Mesenteric fat pad (tissue), 1 donor: ENCODE results near the gene NPHP4. TPM values are rescaled to one million over a fixed set of nuclear protein-coding genes. Genes with fewer than 3 reads are reported as not detected.

ENCODE experiments used
- DNase-seq: peaks from one replicate; pipeline ENCODE4 v3.0.0-alpha.2; 2020; ENCODE audit warnings: low spot score
- total RNA-seq: library from RNA; stranded (reverse); fragmentation: NEBNext Ultra II Directional; extraction: Animal tissue kit (Norgen Biotek cat#: 25700); gene quantifications from one replicate; pipeline ENCODE4 v1.2.1, GENCODE V29; 2021
- donor health status: DM: yes; HTN: yes; CAD: no.

NPHP4 gene
- total RNA-seq, 1 donor from 2014 or later, result 37.6 TPM

DNA sequence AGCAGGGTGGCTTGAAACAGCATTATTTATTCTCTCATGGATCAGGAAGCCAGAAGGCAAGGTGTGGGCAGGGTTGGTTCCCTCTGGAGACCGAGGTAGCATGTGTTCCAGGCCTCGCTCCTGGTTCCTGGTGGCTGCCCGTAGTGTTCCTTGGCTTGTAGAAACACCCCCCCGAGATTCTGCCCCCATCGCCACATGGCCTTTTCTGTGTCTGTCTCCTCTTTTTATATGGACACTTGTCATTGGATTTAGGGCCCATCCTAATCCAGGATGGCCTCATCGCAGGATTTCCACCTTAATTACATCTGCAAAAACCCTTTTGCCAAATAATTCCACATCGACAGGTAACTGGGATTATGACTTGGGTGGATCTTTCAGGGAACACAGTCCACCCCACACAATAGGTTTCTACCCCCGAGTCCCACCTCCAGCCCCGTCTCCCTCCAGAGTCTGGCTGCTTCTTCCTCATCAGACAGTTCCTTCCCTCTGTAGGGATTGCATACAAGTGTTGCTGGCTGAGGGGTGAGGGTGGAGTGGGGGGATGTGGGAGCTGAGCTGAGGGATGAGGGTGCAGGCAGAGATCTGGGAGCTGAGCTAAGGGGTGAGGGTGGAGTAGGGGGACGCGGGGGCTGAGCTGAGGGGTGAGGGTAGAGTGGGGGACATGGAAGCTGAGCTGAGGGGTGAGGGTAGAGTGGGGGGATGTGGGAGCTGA, 12.3 kb upstream of the NPHP4 start:
- no peak for DNase-seq

DNA sequence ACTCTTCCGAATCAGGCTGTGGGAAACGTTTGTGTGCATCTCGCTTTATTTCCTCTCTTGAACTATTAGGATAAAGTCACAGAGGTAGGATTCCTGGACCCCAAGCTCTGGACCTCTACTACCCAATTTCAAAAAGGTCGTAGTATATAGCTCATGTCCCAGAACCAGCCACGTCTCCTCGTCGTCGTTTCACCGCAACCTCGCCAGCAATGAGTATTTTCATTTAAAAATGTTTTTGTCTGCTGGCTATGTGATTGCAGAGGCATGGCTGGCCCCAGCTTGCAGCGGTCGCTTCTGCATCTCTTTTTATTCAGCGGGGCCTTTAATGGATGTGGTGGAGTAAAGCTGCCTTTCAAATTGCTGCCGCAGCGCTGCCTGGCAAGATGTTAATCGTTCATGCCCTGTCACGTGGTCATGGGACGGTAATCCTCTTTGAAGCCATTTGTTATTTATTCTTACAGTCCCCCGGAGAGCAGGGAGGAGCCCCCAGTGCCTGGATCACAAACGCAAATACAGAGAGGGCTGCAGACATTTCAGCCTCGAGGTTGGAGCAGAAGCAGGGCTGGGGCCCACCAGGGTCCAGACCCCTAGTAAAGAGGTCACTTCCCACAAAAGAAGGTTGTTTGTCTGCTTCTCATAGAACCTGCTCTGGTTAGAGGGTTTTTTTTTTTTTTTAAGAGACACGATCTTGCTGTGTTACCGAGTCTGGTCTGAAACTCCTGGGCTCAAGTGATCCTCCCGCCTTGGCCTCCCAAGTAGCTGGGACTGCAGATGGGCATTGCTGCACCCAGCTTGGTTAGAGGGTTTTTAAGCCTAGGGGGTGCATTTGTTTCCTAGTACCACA, 11.6 kb upstream of the NPHP4 start:
- DNase-seq, result no peak

DNA sequence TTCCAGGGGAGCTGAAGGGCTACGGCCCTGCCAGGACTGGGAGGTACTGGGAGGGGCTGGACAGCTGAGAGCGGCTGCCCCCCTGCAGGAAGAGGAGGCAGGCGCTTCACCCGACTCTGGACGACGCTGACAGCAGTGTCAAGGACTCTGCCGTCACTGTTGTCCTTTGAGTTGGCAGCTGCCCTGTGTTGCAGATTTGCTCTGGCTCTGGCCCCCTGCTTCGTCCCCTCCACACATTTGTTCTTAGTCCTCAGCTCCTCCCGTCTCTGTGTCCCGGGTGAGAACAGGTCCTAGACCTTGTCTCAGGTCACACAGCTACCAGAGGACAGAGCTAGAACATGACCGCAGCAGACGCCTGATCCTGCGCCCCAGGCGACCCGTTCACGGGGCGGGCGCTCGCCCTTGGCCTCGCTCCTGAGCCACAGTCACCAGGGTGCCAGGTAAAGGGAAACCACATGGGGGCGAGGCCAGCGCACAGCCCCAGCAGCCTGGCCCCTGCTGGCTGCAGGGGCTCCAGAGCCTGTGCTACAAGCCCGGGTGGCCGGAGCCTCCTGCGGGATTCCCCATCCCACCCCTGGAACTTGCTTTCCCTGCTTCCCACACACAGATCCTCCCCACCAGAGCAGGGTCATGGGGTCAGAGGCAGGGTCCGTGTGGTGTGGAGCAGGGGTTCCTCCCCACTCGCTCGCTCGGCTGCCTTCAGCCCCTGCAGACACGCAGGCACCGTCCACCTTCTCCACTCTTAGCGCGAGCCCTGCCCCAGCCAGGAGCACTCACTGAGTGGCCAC, 10.7 kb upstream of the NPHP4 start:
- no peak for DNase-seq

DNA sequence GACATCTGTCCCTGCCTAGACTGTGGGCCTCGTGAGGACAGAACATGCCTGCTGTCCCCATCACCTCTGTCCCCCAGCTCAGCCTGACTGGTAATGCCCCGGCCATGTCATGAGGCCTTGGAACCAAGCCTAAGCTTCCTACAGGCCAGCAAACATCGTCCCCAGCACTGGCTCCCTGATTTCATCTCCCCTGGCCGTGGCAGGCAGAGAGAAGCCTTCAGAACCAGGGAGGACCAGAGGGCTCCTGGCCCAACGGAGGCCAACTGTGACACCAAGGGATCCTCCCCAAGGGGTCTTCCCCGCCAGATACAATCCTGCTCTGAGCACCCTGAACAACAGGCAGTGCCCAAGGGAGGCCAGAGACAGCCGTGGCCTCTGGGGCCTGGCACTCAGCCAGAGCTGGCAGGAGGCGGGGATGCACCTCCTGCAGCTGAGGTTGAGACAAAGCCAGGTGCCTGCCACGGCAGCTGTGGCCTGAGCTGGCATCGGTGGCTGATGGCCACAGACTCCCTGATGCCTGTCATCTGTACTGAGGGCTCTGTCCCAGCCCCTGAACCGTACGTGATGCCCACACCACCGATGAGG, 9.9 kb upstream of the NPHP4 start:
- DNase-seq, result no peak

DNA sequence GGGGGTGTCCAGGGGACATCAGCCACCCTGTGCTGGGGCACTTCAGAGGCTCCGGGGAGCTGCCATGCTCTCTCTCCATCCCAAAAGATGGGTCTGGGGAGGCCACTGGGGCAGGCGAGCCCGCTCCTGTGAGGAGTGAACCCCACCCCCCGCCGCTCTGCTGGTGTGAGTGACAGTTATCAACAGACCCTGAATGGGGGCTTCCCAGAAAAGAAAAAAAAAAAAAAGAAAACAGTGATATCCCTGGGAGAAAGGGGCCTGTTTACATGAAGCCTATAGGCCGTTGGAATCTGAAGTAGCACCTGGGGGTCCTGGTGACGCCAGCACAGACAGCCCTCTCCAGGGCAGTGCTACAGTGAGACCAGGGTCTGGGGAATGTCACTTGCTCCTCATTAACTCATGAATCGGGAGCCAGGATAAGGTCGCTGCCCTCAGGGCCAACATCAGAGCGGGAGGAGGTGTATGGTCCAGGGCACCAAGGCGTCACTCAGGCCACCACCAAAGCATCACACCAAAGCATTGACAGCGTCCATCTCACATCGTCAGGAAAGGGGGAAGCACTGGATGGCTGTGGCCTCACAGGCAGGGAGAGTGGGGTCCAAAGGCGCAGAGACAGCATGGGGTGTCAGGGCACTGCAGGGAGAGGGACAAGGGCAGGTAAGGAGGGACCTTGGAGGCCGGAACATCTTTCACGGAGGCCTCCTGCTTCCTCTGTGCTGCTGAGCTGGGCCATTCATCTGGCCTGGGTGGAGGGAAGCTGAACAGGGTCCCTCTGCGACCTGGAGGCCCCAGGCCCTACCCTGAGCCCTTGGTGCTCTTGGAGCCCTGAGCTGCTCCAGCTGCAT, 8.4 kb upstream of the NPHP4 start:
- DNase-seq, result no peak

DNA sequence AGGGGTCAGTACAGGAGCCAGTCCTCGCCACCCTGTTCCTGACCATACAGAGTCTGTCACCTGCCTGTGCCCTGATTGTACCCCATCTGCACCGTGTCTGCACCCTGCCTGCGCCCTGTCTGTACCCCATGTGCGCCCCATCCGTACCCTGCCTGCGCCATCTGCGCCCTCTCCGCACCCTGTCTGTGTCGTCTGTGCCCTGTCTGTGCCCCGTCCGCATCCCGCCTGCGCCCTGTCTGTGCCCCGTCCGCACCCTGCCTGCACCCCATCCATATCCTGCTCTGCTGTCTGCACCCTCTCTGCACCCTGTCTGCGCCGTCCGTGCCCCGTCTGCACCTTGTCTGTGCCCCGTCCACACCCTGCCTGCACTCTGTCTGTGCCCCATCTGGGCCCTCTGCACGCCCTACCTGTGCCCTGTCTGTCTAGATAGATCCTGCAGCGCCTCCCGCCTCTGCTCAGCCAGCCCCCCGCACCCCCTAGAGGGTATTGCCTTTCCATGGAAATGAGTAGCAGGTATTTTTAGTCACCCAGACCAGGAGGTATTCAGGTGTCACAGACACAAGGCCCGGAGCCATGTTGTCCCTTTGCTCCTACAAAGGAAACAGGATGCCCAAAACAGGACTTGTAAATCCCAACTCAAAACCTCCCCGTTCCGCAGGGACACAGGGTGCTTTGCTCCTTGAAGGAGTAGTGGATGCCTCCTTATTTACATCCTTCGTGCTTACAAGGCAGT, 7.7 kb upstream of the NPHP4 start:
- no peak for DNase-seq

DNA sequence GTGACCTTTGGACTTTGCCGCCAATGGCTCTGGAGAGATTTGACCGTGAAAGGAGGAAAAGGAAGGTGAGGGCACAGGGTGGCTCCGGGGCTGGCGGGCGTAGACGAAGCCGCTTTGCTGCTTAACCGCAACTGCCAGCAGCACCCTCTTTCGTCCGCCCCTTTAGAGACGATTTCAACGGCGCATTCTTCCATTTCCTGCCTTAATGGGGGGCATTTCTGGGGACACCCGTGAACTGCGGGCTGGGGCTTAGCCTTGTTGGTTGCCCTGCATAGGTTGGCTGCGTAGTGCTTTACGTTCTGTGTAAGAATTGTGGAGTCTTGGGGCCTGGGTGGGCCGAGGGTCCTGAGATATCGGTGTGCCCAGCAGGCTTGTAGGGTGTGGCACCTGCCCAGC, 6.7 kb upstream of the NPHP4 start:
- no peak for DNase-seq

DNA sequence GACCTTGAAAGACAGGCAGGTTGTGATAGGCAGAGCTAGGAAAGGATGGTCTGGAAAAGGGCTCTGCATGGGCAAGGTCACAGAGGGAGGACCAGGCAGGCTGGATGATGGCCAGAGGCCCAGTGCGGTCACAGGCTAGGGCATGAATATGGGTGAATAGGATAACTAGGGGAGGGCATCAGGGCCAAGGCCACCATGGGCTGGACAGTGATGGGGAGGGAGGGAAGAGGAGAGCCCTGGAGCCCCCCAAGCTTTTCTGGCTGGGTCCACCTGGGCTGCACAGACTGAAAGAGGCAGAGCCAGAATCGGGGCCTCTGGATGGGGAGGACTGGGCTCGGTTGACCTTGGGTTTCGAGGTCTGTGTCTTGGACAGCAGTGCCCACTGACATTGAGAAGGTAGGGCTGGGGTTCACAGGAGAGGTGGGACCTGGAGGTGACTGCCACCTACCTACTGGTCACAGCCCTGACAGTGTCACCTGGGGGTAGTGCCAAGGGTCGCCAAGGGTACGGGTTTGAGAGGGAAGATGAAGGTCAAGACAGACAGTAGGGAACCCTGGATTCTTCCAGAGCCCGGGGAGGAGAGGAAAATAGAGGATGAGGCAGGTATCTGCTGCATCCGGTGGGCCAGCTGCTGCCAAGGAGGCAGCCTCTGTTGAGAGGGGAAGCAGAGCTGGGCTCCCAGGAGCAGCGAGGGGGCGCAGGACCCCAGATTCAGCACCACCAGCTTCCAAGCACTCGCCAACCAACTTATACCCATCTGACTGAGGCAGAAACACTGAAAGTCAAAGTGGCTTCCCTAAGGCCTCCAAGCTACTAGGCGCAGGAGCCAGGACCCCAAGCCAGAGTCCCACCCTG, 6.1 kb upstream of the NPHP4 start:
- DNase-seq, result no peak

DNA sequence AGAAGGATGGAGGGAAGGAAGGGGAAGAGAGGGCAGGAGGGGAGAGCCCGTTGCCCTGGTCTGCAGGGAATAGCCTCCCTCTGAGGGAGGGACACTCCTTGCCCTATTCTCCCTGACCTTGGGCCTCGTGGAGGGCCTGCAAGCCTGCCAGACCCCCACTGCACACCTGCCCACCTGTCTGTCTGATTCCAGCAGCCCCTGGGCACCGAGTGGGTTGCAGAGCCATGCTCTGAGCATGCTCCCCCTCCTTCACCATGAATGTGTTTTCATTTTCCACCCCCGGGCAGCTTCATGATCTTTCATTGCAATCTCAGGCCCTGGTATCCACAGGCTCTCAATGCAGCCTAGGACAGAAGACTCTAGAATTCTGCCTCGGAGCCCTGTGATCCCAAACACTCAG, 5.1 kb upstream of the NPHP4 start:
- no peak for DNase-seq

DNA sequence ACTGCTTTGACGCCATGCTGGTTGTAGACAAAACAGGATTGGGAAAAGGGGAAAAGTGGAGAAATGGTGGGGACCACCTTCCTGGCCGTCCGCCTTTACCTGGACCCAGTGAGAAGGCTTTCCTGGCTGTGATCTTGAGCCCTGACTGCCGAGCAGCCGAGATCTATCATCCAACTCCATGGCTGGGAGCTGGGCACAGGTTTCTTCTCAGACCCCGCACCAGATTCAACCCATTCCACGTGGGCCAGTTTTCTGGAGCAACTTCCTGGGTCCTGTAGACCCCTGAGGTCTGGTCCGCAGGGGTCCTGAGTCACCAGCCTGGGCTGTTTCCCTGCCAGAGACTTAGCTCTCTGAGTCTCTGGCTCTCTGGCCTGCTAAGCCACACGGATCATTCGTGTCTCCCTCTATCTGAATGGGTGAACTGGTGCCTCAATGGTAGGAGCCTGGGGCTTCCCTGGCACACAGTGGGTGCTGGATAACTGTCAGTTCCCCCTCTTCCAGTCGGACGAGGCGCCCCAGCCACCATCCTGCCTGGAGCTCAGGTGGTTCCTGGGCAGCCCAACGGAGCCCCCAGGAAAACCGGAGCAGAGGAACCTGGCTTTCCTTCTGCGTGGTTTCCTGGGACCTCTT, 4.5 kb upstream of the NPHP4 start:
- no peak for DNase-seq

DNA sequence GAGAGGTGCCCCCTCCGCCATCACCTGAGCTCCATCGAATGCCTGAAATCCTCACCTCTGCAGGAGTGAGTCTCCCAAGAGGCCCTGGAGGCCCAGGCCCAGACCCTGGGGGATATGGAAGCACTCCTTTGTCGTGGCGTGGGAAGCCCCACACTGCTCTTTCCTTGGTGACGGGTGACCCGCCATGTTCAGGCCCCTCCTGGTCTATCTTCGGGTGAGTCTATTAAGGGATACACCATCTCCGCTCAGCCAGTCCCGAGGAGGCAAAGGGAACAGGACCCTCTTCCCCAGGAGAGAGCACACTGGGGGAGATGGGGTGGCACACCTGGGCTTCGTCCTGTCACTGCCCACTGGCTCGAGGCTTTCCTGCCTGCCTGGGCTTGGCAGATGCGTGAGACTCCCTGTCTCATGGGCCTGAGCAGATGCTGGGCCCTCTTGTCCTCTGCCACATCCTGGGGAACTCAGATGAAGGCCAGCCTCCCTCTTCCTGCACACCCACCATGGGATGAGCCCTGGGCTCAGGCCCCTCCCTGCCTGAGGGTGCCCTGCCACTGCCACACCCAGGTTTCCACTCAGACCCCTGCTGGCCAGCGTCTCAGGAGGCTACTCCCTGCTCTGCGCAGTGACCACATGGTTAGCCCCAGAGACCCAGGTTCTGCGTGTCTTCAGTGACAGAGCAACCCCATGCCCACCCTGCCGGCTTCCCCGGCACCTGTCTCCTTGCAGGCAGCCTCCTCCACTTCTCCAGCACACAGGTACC, 3.8 kb upstream of the NPHP4 start:
- DNase-seq, result no peak

DNA sequence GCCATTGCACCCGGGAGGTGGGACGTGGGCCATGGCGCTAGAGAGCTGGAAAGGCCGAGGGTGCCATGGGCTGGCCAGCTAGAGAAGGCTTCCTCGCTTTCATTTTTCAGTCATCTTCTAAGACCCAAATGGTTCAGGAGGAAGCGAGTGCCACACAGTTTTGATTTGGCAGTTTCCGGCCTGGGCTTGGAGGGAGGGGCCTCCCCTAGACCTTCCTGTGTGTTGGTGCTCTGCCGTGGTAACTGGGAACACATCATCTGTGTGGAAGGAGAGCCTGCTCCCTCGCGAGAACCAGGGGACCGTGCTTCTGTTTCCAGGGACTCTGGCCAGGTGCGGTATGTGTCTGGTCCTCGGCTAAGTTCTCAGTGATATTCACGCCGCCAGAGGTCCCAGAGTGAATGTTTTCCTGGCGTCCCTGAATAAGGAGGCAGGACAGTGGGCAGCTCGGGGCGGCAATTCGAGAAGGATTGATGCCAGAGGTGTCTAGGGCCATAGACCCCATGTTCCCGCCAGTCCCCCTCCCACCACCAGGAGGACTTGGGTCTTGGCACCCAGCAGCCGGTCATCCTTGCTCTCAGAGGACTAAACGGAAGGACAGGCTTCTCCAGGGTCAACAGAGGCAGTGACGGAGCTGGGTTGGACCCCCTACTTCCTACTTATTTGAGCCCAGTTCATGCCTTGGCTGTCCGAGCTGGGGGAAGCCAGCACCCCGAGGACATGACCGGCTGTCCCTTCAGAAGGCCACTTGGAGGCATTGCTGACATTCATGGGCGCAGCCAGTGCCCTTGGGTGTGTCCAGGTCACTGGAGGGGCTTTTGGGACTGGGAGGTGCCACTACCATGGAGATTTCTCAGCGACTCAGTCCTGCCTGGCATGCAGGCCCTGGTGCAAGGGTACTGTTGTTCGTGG, 2.7 kb upstream of the NPHP4 start:
- DNase-seq, result no peak

DNA sequence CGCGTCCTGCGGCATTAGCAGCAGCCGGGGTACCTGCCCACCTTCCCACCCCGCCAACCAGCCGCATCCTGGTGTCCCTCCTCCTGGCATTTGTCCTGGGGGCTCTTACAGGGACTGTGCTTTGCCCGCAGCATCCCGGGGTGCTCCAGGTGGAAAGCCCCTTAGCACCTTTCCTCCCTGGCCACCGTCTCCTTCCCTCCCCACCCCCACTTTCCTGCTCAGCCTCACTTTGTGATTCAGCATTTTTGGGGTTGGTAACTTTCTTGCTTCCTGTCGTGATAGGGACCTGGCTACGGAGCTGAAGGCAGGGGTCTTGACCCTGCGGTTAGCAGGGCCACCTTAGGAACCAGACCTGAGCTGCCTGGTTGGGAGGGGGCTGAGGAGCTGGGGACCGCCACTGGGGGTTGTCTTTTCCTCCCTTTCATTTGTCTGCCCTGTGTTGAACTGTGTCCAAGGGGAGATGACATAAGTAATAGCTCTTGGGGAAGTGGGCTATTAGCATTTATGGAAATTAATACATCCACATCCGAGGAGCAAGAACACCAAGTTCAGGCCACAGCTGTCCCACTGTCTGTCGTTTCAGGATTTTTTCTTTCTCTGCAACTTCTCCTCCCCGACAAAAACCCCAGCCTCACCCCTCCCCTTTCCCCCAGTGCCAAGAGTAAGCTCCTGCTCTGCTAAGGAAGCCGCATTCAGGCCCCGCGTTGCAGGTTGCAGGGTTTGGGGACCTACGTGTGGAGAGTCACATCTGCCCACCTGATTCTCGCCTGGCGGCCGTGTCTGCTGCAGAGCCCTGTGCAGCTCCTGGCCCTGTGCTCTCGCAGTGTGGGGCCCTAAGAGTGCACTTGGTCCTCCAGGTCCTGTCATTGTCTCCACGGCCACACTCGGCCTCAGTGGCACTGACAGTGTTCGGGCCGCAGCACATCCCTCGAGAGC, 1.6 kb upstream of the NPHP4 start:
- no peak for DNase-seq

DNA sequence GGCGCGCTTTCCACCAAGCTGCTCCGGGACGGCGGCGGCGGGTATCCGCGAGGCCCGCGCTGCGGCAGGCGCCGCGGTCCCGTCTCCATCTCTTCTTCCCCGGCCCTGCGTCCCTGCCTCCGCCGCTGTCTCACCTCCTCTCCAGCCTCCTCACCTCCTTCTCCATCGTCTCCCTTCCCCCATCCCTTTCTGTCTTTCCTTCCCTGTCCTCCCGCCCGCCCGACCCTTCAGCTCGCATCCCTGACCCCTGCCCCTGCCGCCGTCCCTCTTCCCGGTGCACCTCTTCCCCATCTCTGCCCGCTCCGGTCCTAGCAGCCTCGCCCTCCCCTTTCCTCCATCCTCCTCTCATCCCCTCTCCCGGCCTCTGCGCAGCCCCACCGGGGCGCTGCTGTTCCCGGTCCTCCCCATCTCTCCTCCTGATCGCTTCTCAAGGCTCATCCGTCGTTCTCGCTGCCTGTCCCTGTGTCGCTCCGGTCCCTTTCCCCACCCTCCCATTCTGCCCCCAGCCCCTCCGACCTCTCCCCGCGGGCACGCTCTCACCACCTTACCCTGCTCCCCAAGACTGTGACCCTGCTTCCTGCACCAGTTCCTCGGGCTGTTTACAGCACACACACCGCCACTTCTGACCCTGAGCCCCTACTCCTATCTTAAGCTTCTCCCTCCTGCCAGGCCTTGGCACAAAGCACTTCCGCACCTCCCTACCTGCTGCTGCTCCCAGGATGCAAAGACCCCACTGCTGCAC, 760 bp upstream of the NPHP4 start:
- no peak for DNase-seq
